Measurements from ENCODE around the gene LMO3. TPM values are rescaled to one million over a fixed set of nuclear protein-coding genes. Genes with fewer than 3 reads are reported as not detected.

The LMO3 gene
- total and polyA plus RNA-seq, 2 of the 13 experiments (the other 11 are each of a cell fraction or from before 2014, with no cell fraction given): not detected

- Histone ChIP-seq H3K4me3 (replicated peaks in 1 of 3; ENCODE audit: insufficient read depth in 1 of 3, low read depth in 2 of 3, low read length in 3 of 3) (no peak overlapping the region), H3K79me2 (ENCODE audit: insufficient read depth, low read length) (no peaks in the 10 kb centered on the region), H4K20me1 (ENCODE audit: insufficient read depth, low read length) (no peaks in the 10 kb centered on the region), H3K27ac (ENCODE audit: extremely low read length, insufficient read depth, low read length) (no peak overlapping the region), H3K27me3 (ENCODE audit: control insufficient read depth in 1 of 2, insufficient read depth in 2 of 2, low read length in 2 of 2) (0 out of 5 replicates have a peak, but pooled peaks cover 0 to 3% of the 10 kb centered on the region in 2 experiments), H3K36me3 (replicated peaks in 1 of 2; ENCODE audit: control insufficient read depth in 1 of 2, insufficient read depth in 2 of 2, low read length in 2 of 2) (no peaks in the 10 kb centered on the region), H2AFZ (ENCODE audit: low read length) (no peak overlapping the region), H3K9ac (ENCODE audit: insufficient read depth, low read depth, low read length) (no peak overlapping the region), H3K4me2 (ENCODE audit: low read depth, low read length) (no peak overlapping the region), H3K9me3 (ENCODE audit: low read length) (no peaks in the 10 kb centered on the region), H3K4me1 (ENCODE audit: insufficient read depth, low read length) (peaks cover 20% of the 10 kb centered on the region)
- in situ Hi-C loops (cut with HindIII; ENCODE audit: extremely low pct_ligation_motif_present, low pct_unique_long_range_greater_than_20kb) (no loop called here), intact Hi-C loops (cut with micrococcal nuclease; ENCODE audit: unreplicated experiment) (no loop called here)
- DNase-seq (ENCODE audit: low spot score) (no peak), ATAC-seq (no peak), FAIRE-seq (no peak)
- ChIA-PET POLR2A (no interaction called here), CTCF (ENCODE audit: low intra/inter-chr PET ratio, low total read pairs) (no interaction called here)
- TF ChIP-seq IRX3 (CRISPR knock-in tag; IDR thresholded peaks at IDR 0.05; ENCODE audit: borderline replicate concordance, low read depth) (no peak), ZNF274 (CRISPR knock-in tag; IDR thresholded peaks at IDR 0.05) (no peak), RBM22 (optimal IDR thresholded peaks at IDR 0.05; ENCODE audit: low read length) (no peak), ZNF276 (CRISPR knock-in tag; IDR thresholded peaks at IDR 0.05; ENCODE audit: low read depth) (no peak), ZNF629 (CRISPR knock-in tag; conservative IDR thresholded peaks at IDR 0.05) (no peak), ZNF292 (CRISPR knock-in tag; IDR thresholded peaks at IDR 0.05; ENCODE audit: borderline replicate concordance, low read depth) (no peak), ZNF776 (CRISPR knock-in tag; IDR thresholded peaks at IDR 0.05) (no peak), CTCF (CRISPR knock-in tag; IDR thresholded peaks at IDR 0.05) (no peak), HOXA3 (CRISPR knock-in tag; IDR thresholded peaks at IDR 0.05) (no peak), ZNF580 (CRISPR knock-in tag; IDR thresholded peaks at IDR 0.05; ENCODE audit: borderline replicate concordance, low read depth) (no peak), ZNF605 (CRISPR knock-in tag; IDR thresholded peaks at IDR 0.05) (no peak), GTF2F1 (IDR thresholded peaks at IDR 0.05; ENCODE audit: low read length) (no peak), ZNF816 (CRISPR knock-in tag; IDR thresholded peaks at IDR 0.05; ENCODE audit: borderline replicate concordance) (no peak), ZNF572 (CRISPR knock-in tag; IDR thresholded peaks at IDR 0.05) (no peak), ZNF710 (CRISPR knock-in tag; IDR thresholded peaks at IDR 0.05; ENCODE audit: borderline replicate concordance) (no peak), NR1H2 (CRISPR knock-in tag; IDR thresholded peaks at IDR 0.05; ENCODE audit: borderline replicate concordance, low read depth) (no peak), TFAP4 (IDR thresholded peaks at IDR 0.05; ENCODE audit: borderline replicate concordance, low read depth) (no peak), CEBPG (CRISPR knock-in tag; IDR thresholded peaks at IDR 0.05) (no peak)
- BruUV-seq (replicated peaks): no TSS peak
Observed at GRCh38 chr12:16612647-16613046, 6.7 kb upstream of the LMO3 start.

All from HepG2 (cell line).